ENCODE results near the gene WDR74.

Gene WDR74

GRCh38 chr11:62794201-62794775 lies 45.1 kb downstream of the WDR74 start:
- TF ChIP-seq CTCF (IDR thresholded peaks at IDR 0.05; ENCODE audit: low read depth, low read length): no peak
- H3K4me3 ChIP-seq (ENCODE audit: low read depth, low read length): no peak overlapping the region

- TF ChIP-seq CTCF (IDR thresholded peaks at IDR 0.05; ENCODE audit: low read depth, low read length): no peak
- H3K4me3 ChIP-seq (ENCODE audit: low read depth, low read length): peak overlapping the region; percentile 83; the same call in 1 of the 2 replicates
These were observed 47.2 kb downstream of the WDR74 start for GRCh38 chr11:62792202-62792575.

- peak within 1 kb of the TSS; percentile 83 for H3K4me3 ChIP-seq (ENCODE audit: low read depth, low read length)
- no peak for TF ChIP-seq CTCF (IDR thresholded peaks at IDR 0.05; ENCODE audit: low read depth, low read length)
These were observed 47.7 kb downstream of the WDR74 start, which contains the start of gene TMEM223 for GRCh38 chr11:62791501-62792201. Gene TMEM223, minus strand, starts transcription at chr11:62792006. Its CDS starts 12 bp downstream, at chr11:62791994.

GRCh38 chr11:62789576-62789975 lies 49.8 kb downstream of the WDR74 start:
- TF ChIP-seq CTCF (IDR thresholded peaks at IDR 0.05; ENCODE audit: low read depth, low read length): no peak
- H3K4me3 ChIP-seq (ENCODE audit: low read depth, low read length): no peak overlapping the region

GRCh38 chr11:62788991-62789390 lies 50.4 kb downstream of the WDR74 start:
- H3K4me3 ChIP-seq (ENCODE audit: low read depth, low read length): no peak overlapping the region
- TF ChIP-seq CTCF (IDR thresholded peaks at IDR 0.05; ENCODE audit: low read depth, low read length): no peak

GRCh38 chr11:62787005-62787759 lies 52.2 kb downstream of the WDR74 start, which contains the start of gene TMEM179B:
Gene TMEM179B, plus strand, starts transcription at chr11:62787402. Its CDS starts 30 bp downstream, at chr11:62787432.
- H3K4me3 ChIP-seq (ENCODE audit: low read depth, low read length): peak within 1 kb of the TSS; percentile 76
- peak; percentile 82 for TF ChIP-seq CTCF (IDR thresholded peaks at IDR 0.05; ENCODE audit: low read depth, low read length)

All from WI38 (cell line).